Type B pancreatic cell (in vitro differentiated cells): ENCODE data around the gene GIPR. TPM values are rescaled to one million over a fixed set of nuclear protein-coding genes. Genes with fewer than 3 reads are reported as not detected.

Source experiments
- DNase-seq: peaks from one replicate; pipeline ENCODE4 v3.0.0; 2021; ENCODE audit warnings: mixed read lengths; ENCODE audit not compliant: unreplicated experiment; ENCODE audit errors: extremely low spot score
- H3K27ac Mint-ChIP-seq: 2 replicates; pipeline ENCODE4 v1.8.0; 2021; ENCODE audit warnings: mild to moderate bottlenecking, mixed read lengths
- H3K27me3 Mint-ChIP-seq: 2 replicates; pipeline ENCODE4 v1.8.0; 2021; ENCODE audit warnings: mixed read lengths
- H3K36me3 Mint-ChIP-seq: 2 replicates; pipeline ENCODE4 v1.8.0; 2021; ENCODE audit warnings: mixed read lengths
- H3K4me1 Mint-ChIP-seq: one replicate; pipeline ENCODE4 v1.8.0; 2021; ENCODE audit warnings: mixed read lengths; ENCODE audit not compliant: unreplicated experiment
- H3K4me3 Mint-ChIP-seq: 2 replicates; pipeline ENCODE4 v1.8.0; 2021; ENCODE audit warnings: mild to moderate bottlenecking, mixed read lengths
- H3K9me3 Mint-ChIP-seq: 2 replicates; pipeline ENCODE4 v1.8.0; 2021; ENCODE audit warnings: mixed read lengths
- CTCF ChIP-seq: fragments of 200-600 bp; sonication (generic); conservative IDR thresholded peaks from 2 replicates; pipeline ENCODE4 v1.5.0; 2021; ENCODE audit warnings: antibody characterized with exemption, mild to moderate bottlenecking
- total RNA-seq: library from RNA; stranded (reverse); gene quantifications from 2 replicates; pipeline ENCODE4 v1.2.1, GENCODE V29; 2021; ENCODE audit warnings: low replicate concordance

Gene GIPR
- total RNA-seq, 1 donor from 2014 or later = 8.0 TPM

GRCh38 chr19:45638930-45639729, 28.9 kb upstream of the GIPR start, which contains the start of gene EML2:
Gene EML2, minus strand, starts transcription at chr19:45639397. Its CDS starts 21 bp downstream, at chr19:45639376.
- no peak for TF ChIP-seq CTCF
- H3K4me1 Mint-ChIP-seq = peaks cover 35% of the 10 kb centered on the region
- peak within 1 kb of the TSS; percentile 93 for H3K4me3 Mint-ChIP-seq

GRCh38 chr19:45640849-45641273, 27.2 kb upstream of the GIPR start:
- Mint-ChIP-seq H3K27ac (peak overlapping the region; percentile 97), H3K4me1 (peaks cover 35% of the 10 kb centered on the region), H3K9me3 (peaks cover 8% of the 10 kb centered on the region)

More at GRCh38 chr19:45638930-45639729, 28.9 kb upstream of the GIPR start, which contains the start of gene EML2:
- H3K27ac Mint-ChIP-seq = peak within 1 kb of the TSS; percentile 96
- H3K9me3 Mint-ChIP-seq = peaks cover 8% of the 10 kb centered on the region
- peaks cover 6% of the 10 kb centered on the region for H3K36me3 Mint-ChIP-seq
- DNase-seq = peak; percentile 80
- H3K27me3 Mint-ChIP-seq = peaks cover 9% of the 10 kb centered on the region

GRCh38 chr19:45641274-45642105, 26.5 kb upstream of the GIPR start:
- peaks cover 15% of the 10 kb centered on the region for H3K27me3 Mint-ChIP-seq
- no peak for TF ChIP-seq CTCF
- peak; percentile 82 for DNase-seq
- peak overlapping the region; percentile 97 for H3K27ac Mint-ChIP-seq
- H3K4me1 Mint-ChIP-seq = peaks cover 41% of the 10 kb centered on the region
- peaks cover 8% of the 10 kb centered on the region for H3K9me3 Mint-ChIP-seq
- H3K4me3 Mint-ChIP-seq = peak overlapping the region; percentile 80
- H3K36me3 Mint-ChIP-seq = peaks cover 6% of the 10 kb centered on the region

More at GRCh38 chr19:45640849-45641273, 27.2 kb upstream of the GIPR start:
- DNase-seq = no peak
- H3K4me3 Mint-ChIP-seq = peak overlapping the region; percentile 80
- H3K27me3 Mint-ChIP-seq = peaks cover 9% of the 10 kb centered on the region
- TF ChIP-seq CTCF = no peak
- peaks cover 6% of the 10 kb centered on the region for H3K36me3 Mint-ChIP-seq

GRCh38 chr19:45643024-45643926, 24.7 kb upstream of the GIPR start:
- peaks cover 6% of the 10 kb centered on the region for H3K36me3 Mint-ChIP-seq
- DNase-seq = peak; percentile 93
- peaks cover 16% of the 10 kb centered on the region for H3K27me3 Mint-ChIP-seq
- TF ChIP-seq CTCF = peak; percentile 98
- peaks cover 8% of the 10 kb centered on the region for H3K9me3 Mint-ChIP-seq
- H3K4me1 Mint-ChIP-seq = peaks cover 38% of the 10 kb centered on the region
- H3K27ac Mint-ChIP-seq = peak overlapping the region; percentile 88
- H3K4me3 Mint-ChIP-seq = peak overlapping the region; percentile 86
